GM18517 (cell line): ENCODE measurements around the gene IQCM.

Source experiments
- ATAC-seq: cut with Tn5 transposase; IDR thresholded peaks from one replicate; pipeline ENCODE4 v1.9.1; 2021; ENCODE audit warnings: mild to moderate bottlenecking, moderate library complexity; ENCODE audit not compliant: unreplicated experiment

Gene IQCM

GRCh38 chr4:149713031-149713430 is 102.6 kb downstream of the IQCM start:
- ATAC-seq = no peak

DNA sequence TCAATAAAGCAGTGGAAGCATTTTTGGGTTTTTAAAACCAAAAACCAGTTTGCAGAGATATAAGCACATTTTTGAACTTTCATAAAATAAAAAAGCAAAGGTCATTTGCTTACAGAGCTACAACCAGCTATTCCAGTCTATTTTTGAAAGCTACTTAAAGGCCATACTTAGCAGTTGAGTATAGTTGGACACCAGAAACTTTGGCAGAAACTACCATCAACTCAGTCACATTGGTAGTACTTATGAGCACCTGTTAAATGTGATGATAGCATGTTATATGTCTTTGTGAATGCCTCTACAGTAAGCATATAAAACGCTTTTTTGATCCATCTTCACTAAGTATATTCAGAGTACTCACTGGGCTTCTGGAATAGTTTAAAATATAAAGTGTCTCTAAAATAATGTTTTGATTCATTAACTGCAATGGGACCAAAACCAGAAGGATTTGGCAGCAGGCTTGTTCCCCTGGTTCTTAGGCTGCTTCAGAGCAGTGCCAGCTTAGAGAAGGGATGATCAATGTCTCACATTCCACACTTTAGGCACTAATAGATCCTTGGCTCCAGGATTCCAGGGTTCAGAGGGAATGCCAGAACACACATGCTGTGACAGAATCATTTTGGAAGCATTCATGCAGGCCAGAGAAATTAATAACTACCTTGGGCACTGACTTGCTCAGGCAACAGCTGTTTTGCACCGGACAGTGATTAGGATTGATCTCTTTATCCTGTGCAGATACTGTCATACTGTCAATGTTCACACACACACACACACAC is 103.9 kb downstream of the IQCM start:
- no peak for ATAC-seq

- ATAC-seq = no peak
Observed at GRCh38 chr4:149709640-149710039, 106.0 kb downstream of the IQCM start.

- no peak for ATAC-seq
Observed at GRCh38 chr4:149708513-149709130, 107.0 kb downstream of the IQCM start.

- ATAC-seq = no peak
Observed at GRCh38 chr4:149707862-149708261, 107.8 kb downstream of the IQCM start.

- ATAC-seq = no peak
Observed at GRCh38 chr4:149706942-149707341, 108.7 kb downstream of the IQCM start.

GRCh38 chr4:149702414-149703293 is 113.0 kb downstream of the IQCM start:
- ATAC-seq = peak; percentile 66

DNA sequence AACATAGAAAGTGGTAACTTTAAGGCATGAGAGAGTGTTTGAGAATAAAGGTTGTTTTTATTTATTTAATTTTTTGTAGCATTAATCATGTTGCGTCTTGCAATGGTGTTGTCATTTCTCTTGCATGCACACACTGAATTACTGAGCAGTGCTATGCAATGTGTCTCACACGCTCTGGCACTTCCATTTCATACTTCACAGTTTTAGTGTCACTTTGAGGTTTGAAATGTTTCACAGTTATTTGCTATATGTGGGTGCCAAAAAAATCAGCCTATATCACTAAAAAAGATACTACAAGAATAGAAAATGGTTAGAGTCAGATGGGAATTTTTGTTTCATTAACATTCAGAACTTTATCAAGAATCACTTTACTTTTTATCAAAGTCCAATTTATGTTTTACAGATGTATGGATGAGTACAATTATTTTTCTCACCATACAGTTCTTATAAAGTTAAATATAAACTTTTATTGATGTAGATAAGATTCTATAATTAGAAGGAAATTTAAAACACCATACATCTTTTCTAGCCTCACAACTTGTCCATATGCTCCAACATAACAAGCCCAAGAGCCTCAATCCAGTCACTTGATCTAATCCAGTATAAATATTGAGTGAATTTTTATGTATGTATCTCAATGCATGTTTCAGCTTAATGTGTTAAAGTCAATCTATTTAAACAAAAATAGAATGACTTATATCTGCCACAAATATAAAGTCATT is 114.0 kb downstream of the IQCM start:
- ATAC-seq = no peak

- no peak for ATAC-seq
Observed at GRCh38 chr4:149700272-149700671, 115.4 kb downstream of the IQCM start.

DNA sequence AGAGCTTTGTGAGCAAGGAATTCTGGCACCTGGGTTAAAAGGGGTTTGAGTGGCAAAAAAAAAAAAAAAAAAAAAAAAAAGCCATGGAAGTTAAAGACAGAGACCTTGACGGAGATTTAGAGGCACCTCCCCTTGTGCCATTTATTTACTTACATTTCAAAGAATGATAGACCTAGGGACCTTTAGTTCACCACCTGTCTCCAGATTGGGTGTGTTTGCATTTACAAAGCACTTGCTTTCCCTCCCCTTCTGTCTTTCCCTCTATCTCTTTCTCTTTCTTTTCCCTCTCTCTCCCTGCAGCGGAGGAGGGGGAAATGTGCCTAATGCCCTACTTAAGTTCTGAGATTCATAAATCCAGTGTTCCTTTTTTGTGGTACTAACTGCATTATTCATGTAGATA is 116.0 kb downstream of the IQCM start:
- no peak for ATAC-seq

DNA sequence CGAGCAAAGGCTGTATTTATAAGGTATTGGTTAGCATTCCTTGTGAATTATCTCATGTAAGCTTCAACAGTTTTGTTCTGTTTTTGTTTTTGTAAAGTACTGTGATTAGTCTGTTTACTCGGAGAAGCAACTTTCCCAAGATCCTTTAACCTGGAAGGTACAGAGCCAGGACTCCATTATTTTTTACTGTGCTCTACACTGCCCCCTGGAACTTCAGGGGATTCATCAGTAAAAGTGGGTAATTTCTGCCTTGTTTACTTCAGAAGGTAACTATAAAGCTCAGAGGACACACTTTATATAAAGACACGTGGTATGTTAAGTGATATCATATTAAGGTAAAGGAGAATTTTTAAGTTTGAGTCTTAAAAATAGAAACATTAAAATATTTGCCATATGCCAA is 124.9 kb downstream of the IQCM start:
- no peak for ATAC-seq

DNA sequence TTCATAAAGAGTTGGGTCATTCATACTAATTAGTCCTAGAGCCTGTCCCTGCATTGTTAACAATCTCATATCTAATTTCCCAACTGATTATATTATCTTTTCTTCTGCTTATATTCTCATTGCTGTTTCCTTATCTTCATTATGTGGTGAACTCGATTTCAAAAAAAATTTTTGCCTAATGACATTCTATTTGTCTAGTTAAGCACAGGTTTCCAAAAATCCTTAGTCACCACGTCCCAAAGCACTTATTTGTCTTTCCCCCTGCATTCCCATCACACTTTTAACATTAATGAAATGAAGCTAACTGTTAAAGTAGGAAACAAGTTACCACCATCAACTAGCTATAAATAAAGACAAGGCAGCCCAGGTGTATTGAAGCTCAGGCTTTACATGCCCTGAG is 131.1 kb downstream of the IQCM start:
- no peak for ATAC-seq

DNA sequence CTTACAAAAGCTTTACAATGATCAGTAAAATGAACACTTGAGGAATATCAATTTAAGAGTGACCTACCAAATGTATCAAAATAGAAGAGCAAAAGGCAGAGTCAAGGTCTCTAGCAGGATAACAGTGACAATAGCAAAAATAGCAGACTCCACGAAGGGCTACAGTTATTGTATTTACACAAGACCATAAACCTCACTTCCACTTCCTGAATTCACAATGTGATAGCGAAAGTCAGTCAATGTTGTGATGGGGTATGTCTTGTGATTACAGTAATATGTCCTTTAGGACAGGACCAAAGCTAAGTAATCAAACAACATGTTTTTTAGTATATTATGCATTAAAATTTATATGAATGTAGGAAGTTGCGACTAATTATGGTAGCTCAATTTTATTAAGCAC is 139.6 kb downstream of the IQCM start:
- ATAC-seq = peak; percentile 97

GRCh38 chr4:149645790-149646189 is 169.9 kb downstream of the IQCM start:
- ATAC-seq = no peak

DNA sequence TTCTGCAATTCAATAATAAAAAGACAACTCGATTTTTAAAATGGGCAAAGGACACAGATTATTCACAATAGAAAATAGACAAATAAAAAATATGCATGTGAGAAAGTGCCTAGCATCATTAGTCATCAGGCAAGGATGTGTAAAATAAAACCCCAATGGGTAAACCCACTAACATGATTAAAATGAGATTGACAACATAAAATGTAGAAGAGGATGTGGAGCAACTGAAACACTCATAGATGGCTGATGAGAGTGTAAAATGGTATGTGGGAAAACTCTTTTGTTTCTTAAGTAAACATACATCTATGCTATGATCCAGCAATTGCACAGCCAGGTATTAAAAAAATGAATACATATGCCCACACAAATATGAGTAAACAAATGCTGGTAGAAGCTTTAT is 177.6 kb downstream of the IQCM start:
- no peak for ATAC-seq

DNA sequence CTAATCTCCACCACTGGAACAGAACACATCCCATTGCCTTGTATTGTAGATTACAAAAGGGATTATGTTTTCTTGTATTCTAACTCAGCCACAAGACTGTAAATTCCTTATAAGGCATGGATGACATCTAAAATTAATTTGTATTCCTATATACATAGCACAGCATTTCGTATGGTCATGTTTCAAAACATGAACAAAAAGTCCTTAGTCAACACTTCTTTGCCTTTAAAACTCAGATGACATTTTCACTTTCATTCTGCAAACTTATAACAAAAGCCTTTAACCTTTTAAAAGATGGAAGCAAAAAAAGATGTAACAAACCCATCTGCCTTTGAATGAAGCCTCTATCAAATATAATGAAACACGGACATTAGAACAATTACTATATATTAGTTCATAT is 181.3 kb downstream of the IQCM start:
- ATAC-seq = no peak

DNA sequence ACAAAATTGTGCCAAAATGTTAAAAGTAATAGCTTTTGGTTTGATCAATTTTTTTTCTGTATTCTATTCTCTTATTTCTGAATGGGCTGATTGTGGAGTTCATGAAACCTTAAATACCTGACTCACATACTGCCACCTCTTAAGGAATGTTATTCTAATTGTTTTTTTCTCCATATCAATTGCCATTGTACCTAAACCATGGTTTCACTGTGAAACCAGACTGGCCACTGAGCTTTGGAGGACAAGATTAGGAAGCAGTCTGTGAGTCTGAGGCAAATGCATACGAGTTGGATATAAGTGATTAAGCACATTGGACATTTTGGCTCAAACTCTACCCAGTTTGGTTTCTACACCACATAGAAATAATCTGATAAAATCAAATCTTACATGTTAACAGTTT is 184.0 kb downstream of the IQCM start:
- ATAC-seq = no peak

GRCh38 chr4:149630064-149630463 is 185.6 kb downstream of the IQCM start:
- no peak for ATAC-seq

DNA sequence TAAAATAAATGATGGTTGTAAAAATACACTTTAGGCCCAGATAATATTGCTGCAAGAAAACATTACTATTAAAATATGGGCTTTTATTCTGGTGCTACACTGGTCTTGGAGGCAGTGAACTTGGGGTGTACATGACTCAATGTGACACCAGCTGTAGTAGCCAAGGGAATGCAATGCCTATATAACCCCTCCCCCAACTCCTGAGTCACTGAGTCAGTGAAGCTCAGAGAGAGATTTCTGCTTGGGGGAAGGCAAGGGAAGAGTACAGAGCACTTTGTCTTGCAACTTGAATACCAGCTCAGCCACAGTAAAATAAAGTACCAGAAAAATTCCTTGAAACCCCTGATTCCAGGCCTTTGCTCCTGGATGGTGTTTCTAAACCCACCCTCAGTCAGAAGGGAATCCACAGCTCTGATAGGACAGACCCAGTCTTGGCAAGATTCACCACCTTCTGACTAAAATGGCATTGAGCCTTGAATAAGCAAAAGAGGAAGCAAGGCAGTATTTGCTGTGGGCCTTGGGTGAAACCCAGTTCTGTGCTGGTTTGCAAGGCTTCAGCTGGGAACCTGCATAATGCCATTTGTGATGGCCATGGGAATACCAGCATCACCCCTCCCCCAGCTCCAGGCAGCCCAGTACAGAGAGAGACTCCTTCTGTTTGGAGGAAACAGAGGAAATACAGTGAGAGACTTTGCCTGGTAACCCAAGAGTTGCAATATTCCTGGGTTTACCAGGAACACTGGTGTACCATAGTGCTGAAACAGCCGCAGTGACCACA is 209.9 kb downstream of the IQCM start:
- ATAC-seq = no peak

- ATAC-seq = no peak
Observed at GRCh38 chr4:149604827-149605226, 210.8 kb downstream of the IQCM start.
